ENCODE data around the gene RTP3. TPM values are rescaled to one million over a fixed set of nuclear protein-coding genes. Genes with fewer than 3 reads are reported as not detected.

RTP3 gene
- total RNA-seq, 2 experiments from 2014 or later, result not detected

- no peaks in the 10 kb centered on the region for H3K4me1 Mint-ChIP-seq (ENCODE audit: low read depth)
- CTCF ChIA-PET, result interaction anchor here (1.2 to 1.6 kb wide), 2 partner anchors 14 to 24 kb away, joined by 3 to 6 read pairs; no protein-coding TSS in a partner anchor
- no peaks in the 10 kb centered on the region for H3K9me3 Mint-ChIP-seq
- no peak within 1 kb of the TSS for H3K4me3 Mint-ChIP-seq
- intact Hi-C loops (cut with micrococcal nuclease), result no loop called here
- H3K27ac Mint-ChIP-seq, result no peak within 1 kb of the TSS
- peaks cover 34% of the 10 kb centered on the region for H3K27me3 Mint-ChIP-seq
- no peak for ATAC-seq
- no peak for TF ChIP-seq CTCF (IDR thresholded peaks at IDR 0.05)
- no peaks in the 10 kb centered on the region for H3K36me3 Mint-ChIP-seq (ENCODE audit: low read depth)
- POLR2A ChIA-PET, result interaction anchor here (0.5 to 0.7 kb wide), 2 partner anchors 12 to 382 kb away, joined by 3 read pairs; no protein-coding TSS in a partner anchor
- no peak for DNase-seq
Measured at GRCh38 chr3:46464326-46465195, 33.2 kb upstream of the RTP3 start, which contains the start of gene LTF. TSS of gene LTF (minus strand) at chr3:46464905. CDS start at chr3:46464867, 38 bp downstream.

- Mint-ChIP-seq H3K9me3 (no peaks in the 10 kb centered on the region), H3K27ac (no peak overlapping the region), H3K27me3 (peaks cover 34% of the 10 kb centered on the region), H3K4me3 (no peak overlapping the region), H3K4me1 (ENCODE audit: low read depth) (no peaks in the 10 kb centered on the region), H3K36me3 (ENCODE audit: low read depth) (no peaks in the 10 kb centered on the region)
- POLR2A ChIA-PET, result no interaction called here
- no peak for ATAC-seq
- intact Hi-C loops (cut with micrococcal nuclease), result no loop called here
- no peak for DNase-seq
- no peak for TF ChIP-seq CTCF (IDR thresholded peaks at IDR 0.05)
- CTCF ChIA-PET, result interaction anchor here (1.6 kb wide), 1 partner anchor 23 kb away, joined by 6 read pairs; no protein-coding TSS in a partner anchor
Measured at GRCh38 chr3:46465196-46465520, 32.6 kb upstream of the RTP3 start.

GRCh38 chr3:46466273-46466672 is 31.5 kb upstream of the RTP3 start:
- Mint-ChIP-seq H3K36me3 (ENCODE audit: low read depth) (no peaks in the 10 kb centered on the region), H3K4me1 (ENCODE audit: low read depth) (no peaks in the 10 kb centered on the region), H3K9me3 (no peaks in the 10 kb centered on the region), H3K27ac (no peak overlapping the region), H3K4me3 (no peak overlapping the region), H3K27me3 (peaks cover 36% of the 10 kb centered on the region)
- CTCF ChIA-PET, result interaction anchor here (1.6 kb wide), 1 partner anchor 22 kb away, joined by 6 read pairs; no protein-coding TSS in a partner anchor
- POLR2A ChIA-PET, result no interaction called here
- intact Hi-C loops (cut with micrococcal nuclease), result no loop called here
- ATAC-seq (no peak), DNase-seq (no peak)
- no peak for TF ChIP-seq CTCF (IDR thresholded peaks at IDR 0.05)

GRCh38 chr3:46466871-46467403 is 30.8 kb upstream of the RTP3 start:
- POLR2A ChIA-PET, result no interaction called here
- no peak overlapping the region for H3K27ac Mint-ChIP-seq
- H3K27me3 Mint-ChIP-seq, result peaks cover 33% of the 10 kb centered on the region

More at GRCh38 chr3:46466871-46467403, 30.8 kb upstream of the RTP3 start:
- no peak for TF ChIP-seq CTCF (IDR thresholded peaks at IDR 0.05)
- Mint-ChIP-seq H3K4me3 (no peak overlapping the region), H3K36me3 (ENCODE audit: low read depth) (no peaks in the 10 kb centered on the region), H3K4me1 (ENCODE audit: low read depth) (no peaks in the 10 kb centered on the region), H3K9me3 (no peaks in the 10 kb centered on the region)
- CTCF ChIA-PET, result no interaction called here
- no peak for ATAC-seq
- intact Hi-C loops (cut with micrococcal nuclease), result no loop called here
- no peak for DNase-seq

Data from activated CD8-positive, alpha-beta T cell treated with anti-CD3 and anti-CD28 coated beads for 36 hours (primary cell).